HL-60 (cell line): ENCODE data around the gene NPPC.

Experiments used
- CTCF ChIP-seq: IDR thresholded peaks from one replicate; pipeline ENCODE4 v1.5.1; 2011; ENCODE audit warnings: low read length, control low read depth, inconsistent platforms; ENCODE audit not compliant: insufficient read depth
- POLR2AphosphoS5 ChIP-seq: IDR thresholded peaks from 2 replicates; pipeline ENCODE4 v1.6.1; 2012; ENCODE audit warnings: low read depth
- REST ChIP-seq: IDR thresholded peaks from 2 replicates; pipeline ENCODE4 v1.6.1; 2012; ENCODE audit warnings: low read depth; ENCODE audit not compliant: insufficient replicate concordance

GRCh38 chr2:231968820-231969219 is 42.6 kb upstream of the NPPC start:
- TF ChIP-seq CTCF (no peak), REST (no peak), POLR2AphosphoS5 (no peak)
